HG03159 (cell line): ENCODE measurements around the gene PHF23.
A peak's percentile ranks its signal among the peaks of the same experiment; 100 is the strongest.

Experiments used
- ATAC-seq: cut with Tn5 transposase; IDR thresholded peaks from one replicate; pipeline ENCODE4 v1.9.1; 2021; ENCODE audit warnings: mild to moderate bottlenecking, moderate library complexity; ENCODE audit not compliant: unreplicated experiment

Gene PHF23

GRCh38 chr17:7207120-7208001, 31.9 kb downstream of the PHF23 start:
- ATAC-seq = no peak

DNA sequence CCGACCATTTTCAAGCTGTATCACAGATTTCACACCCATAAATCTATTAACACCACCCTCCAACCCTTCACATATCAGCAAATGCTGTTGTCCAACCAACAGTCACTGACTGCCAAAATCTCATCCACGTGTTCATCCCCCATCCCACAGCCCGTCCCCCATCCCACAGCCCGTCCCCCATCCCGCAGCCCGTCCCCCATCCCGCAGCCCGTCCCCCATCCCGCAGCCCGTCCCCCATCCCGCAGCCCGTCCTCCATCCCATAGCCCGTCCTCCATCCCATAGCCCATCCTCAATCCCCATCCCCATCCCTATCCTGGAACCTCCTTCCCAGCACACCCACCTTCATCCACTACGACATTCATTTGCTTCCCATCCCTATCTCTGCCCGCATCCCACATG, 33.7 kb downstream of the PHF23 start:
- ATAC-seq = no peak

GRCh38 chr17:7204828-7205461, 34.3 kb downstream of the PHF23 start:
- peak; percentile 72 for ATAC-seq

DNA sequence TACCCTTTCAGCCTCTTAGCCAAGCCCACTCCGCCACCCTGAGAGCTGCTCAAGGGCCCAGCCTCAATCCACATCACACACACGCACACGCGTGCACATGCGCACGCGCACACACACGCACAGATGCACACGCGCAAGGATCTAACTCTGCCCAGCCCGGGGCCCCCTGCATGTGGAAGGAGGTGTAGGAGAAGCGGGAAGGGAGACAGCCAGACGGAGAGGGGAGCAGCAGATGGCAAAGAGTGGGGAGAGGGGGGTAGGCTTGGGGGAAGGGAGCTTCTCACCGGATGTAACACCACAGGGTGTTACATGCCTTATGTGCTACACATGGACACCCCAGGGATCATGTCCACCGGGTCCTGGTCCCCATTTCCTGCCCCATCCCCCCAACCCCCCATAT, 34.9 kb downstream of the PHF23 start:
- ATAC-seq = no peak

- ATAC-seq = no peak
Measured at GRCh38 chr17:7203391-7203790, 35.9 kb downstream of the PHF23 start.

GRCh38 chr17:7196651-7197401, 42.4 kb downstream of the PHF23 start:
- ATAC-seq = no peak

DNA sequence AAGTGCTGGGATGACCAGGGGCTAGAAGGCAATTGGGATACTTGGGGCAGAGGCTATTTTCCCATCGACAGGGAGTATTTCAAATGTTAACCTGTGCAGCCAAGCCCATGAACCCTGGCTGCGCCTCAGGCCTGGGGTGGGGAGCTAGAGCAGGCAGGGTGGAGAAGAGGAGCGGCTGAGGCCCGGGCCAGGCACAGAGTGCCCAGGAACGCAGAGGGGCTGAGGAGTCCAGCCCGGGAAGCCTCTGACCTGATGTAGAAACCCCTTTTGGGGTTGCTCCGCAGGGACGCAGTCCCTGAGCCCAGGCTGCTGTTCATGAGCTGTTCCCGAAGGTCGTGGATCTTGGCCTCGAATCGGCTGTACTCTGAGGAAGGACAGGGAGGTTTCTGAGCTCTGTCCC, 43.3 kb downstream of the PHF23 start:
- no peak for ATAC-seq

DNA sequence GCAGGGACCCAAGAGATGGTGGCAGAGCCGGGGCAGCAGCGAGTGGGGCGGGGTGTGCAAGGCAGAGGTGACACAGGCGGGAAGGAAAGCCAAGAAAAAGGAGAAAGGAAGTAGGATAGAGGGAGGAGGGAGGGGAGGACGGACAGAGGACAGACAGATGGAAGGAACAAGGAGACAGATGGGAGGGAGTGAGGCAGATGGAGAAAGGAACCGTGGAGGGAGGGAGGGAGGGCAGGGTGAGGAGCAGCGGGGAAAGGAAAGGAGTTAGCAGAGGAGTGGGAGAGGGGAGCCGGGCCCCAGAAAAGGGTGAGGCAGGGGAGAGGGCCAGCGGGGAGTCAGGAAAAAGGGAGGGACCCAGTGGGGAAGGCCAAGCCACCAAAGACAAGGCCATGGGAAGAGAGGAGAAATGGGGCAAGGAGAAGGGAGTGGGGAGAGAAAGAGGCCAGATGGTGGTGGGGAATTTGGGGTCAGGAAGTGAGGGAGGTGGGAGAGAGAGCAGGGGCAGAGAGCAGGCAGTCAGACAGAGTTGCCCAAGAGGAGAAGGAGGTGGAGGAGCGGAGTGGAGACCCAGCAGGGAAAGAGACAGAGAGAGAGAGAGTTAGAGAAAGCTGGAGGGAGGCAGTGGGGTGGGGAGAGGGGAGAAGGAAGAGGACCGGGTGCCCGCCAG, 46.9 kb downstream of the PHF23 start:
- no peak for ATAC-seq

GRCh38 chr17:7191571-7192270, 47.5 kb downstream of the PHF23 start:
- no peak for ATAC-seq

DNA sequence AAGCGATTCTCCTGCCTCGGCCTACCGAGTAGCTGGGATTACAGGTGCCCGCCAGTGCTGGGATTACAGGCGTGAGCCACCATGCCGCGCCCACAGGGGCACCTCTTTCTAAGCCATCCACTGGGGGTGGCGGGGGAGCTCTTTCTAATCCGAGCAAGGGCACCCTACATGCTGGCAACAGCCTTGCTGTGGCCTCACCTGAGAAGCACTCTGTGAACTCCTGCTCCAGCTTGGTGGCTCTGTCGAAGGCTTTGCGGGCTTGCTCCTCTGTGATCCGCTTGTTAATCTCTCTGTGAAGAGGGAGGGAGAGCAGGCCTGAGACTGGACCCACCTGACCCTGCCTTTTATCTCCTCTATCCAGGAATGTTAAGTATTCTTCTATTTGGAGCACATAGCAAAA, 48.2 kb downstream of the PHF23 start:
- ATAC-seq = no peak

- no peak for ATAC-seq
Measured at GRCh38 chr17:7190276-7190917, 48.9 kb downstream of the PHF23 start.

- no peak for ATAC-seq
Measured at GRCh38 chr17:7186241-7186640, 53.0 kb downstream of the PHF23 start.
